Stimulated activated CD8-positive, alpha-beta memory T cell treated with anti-CD3 and anti-CD28 coated beads, Interleukin-15, amount 100 ng/mL, for 4 hours (primary cell): ENCODE measurements around the gene DCTN3.

Experiments used
- DNase-seq, 2 donors: peaks; one replicate each; pipeline ENCODE4 v3.0.0-alpha.2; 2020; ENCODE audit warnings: low read depth in 2 of 2

DCTN3 gene

GRCh38 chr9:34590381-34591247 is 29.7 kb downstream of the DCTN3 start:
- DNase-seq: no peak

DNA sequence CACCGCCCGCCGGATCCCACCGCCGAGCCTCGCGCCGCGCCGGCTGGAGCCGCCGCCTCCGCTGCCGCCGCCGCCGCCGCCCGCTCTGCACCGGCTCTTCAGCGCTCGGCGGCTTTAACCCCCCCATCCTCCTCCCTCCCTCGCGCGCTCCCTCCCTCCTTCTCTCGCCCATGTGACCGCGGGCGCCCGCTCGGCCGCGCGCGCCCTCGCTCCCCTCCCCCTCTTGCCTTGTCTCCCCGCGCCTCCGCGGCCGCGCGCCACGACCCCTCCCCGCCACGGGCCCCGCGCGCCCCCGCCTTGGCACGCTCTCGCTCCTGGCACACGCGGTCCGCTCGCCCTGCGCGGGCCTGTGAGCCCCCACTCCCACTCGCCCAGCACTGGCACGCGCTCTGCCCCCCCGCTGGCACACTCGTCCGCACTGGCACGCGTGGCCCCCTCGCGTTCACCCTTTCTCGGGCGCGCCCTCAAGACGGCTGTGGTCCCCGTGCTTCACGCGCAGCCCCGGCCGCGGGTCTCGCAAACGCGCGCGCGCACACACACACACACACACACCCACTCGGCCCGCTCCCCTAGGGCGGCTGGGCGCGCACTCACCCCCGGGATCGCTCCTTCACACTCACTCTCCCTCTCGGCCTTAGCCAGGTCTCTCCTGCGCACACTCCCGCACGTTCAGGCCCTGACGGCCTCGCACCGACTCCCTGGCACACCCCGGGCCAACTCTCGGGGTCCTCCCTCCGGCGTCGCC is 30.5 kb downstream of the DCTN3 start, which contains the start of gene CNTFR:
Gene CNTFR (minus strand): TSS at position 89 of the 745 bp plus-strand sequence. CDS start 20,743 bp downstream, outside the sequence.
- DNase-seq: no peak

DNA sequence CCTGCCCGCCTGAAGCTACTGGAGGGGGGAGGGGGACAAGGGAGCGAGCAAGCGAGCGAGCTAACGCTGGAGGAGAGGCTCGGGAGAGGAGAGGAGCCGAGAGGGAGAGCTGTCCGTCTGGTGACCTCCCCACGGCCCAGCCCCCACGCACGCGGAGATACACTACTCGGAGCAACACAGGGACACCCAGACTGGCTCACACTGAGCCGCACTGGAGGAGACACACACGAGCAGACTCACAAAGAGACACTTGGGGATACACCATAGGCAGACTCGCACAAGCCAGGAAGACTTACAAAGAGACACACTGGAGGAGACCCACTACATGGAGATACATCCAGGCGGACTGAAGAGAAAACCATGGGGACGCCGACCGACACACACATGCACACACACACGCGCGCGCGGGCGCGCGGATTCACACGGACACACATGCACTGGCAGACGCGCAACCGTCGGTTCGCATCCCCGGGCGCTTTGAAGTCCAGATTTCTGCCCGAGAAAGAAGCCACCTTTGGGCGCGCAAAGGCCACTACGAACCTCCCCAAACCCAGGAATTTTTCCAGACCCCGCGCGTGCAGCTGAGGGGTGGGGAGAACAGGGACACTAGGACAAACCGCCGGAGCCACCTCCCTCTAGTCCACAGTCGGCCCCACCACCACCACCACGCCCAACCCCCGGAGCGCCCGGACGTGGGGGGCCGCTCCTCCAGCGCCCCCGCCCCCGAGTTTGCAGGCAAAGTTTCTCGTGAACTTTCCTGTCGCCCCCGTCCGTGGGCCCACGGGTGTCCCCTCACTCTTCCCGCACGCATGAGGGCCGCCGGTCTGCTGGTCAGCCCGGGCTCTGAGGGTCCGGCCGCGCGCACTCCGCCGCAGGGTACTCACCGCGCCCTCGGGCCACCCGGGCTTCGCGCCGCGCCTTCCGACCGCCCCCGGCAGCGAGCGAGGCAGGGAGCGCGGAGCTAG is 31.3 kb downstream of the DCTN3 start:
- no peak for DNase-seq

GRCh38 chr9:34587271-34587670 is 33.0 kb downstream of the DCTN3 start:
- DNase-seq: no peak

GRCh38 chr9:34585946-34586669 is 34.2 kb downstream of the DCTN3 start:
- DNase-seq: no peak

- DNase-seq: no peak
These were observed 35.3 kb downstream of the DCTN3 start for GRCh38 chr9:34584970-34585369.

DNA sequence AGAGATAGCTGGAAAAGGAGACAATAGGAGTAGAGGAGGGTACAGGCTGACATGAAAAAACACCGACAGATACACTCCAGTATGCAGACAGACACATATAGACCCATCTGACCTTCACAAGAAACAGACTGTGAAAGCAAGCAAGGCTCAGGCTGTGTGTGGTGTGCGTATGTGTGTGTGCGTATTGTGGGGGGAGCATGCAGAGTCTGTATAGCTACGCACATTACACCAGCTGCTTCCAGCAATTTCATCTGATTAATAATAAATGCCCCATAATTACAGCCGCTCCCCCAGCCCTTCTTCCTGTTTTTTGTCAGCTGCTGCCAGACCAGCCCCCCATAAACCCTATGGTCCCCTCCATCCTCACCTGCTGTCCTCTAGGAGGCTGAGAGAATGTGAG is 37.5 kb downstream of the DCTN3 start:
- no peak for DNase-seq

DNA sequence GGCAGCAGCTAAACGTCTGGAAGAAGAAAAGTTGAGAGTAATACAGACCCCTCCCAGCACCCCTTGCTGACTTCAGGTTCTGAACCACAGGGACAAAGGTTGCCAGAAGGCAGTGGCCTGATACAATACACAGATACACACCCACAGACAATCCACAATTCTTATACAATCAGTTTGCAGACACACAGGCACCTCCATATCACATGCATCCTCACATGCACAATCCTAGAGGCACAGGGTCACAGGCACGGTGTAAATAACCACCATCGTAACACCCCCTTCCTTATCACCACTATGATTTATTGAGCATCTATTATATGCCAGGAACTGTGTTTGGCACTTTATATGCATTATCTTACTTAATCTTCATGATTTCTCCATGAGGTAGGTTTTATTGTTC is 39.0 kb downstream of the DCTN3 start:
- no peak for DNase-seq

GRCh38 chr9:34580358-34580757 is 39.9 kb downstream of the DCTN3 start:
- no peak for DNase-seq

- no peak for DNase-seq
These were observed 40.5 kb downstream of the DCTN3 start for GRCh38 chr9:34579808-34580163.

DNA sequence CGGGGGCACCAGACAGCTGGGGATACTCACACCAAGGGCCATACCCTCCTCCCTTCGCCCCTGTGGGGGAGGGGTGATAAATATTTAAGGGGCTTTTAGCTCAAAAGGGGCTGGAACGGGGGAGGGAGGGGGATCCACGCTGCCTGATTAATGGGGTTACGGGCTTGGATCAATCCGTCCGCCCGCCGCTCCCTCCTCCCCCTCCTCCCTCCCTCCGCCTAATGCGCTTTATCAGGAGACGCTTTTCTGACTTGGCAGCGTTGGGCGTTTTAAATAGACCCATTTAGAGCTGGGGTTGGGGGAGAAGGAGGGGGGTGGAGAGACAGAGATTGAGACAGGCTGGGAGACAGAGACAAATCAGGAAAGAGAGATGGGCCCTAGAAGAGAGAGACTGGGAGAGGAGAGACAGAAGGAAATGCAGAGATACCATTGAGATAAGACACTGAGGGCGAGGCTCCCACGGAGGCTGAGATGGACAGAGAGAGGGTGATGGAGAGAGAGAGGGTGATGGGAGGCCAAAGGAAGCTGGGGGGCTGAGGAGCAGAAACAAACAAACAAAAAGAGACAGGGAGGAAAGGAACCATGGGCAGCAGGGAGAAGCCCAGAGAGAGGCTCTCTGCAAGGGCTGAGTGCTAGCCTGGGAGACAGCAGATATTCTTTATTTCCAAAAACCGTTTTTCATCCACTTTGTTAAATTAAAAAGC is 41.0 kb downstream of the DCTN3 start:
- DNase-seq: no peak

- no peak for DNase-seq
These were observed 41.8 kb downstream of the DCTN3 start for GRCh38 chr9:34578241-34579103.

DNA sequence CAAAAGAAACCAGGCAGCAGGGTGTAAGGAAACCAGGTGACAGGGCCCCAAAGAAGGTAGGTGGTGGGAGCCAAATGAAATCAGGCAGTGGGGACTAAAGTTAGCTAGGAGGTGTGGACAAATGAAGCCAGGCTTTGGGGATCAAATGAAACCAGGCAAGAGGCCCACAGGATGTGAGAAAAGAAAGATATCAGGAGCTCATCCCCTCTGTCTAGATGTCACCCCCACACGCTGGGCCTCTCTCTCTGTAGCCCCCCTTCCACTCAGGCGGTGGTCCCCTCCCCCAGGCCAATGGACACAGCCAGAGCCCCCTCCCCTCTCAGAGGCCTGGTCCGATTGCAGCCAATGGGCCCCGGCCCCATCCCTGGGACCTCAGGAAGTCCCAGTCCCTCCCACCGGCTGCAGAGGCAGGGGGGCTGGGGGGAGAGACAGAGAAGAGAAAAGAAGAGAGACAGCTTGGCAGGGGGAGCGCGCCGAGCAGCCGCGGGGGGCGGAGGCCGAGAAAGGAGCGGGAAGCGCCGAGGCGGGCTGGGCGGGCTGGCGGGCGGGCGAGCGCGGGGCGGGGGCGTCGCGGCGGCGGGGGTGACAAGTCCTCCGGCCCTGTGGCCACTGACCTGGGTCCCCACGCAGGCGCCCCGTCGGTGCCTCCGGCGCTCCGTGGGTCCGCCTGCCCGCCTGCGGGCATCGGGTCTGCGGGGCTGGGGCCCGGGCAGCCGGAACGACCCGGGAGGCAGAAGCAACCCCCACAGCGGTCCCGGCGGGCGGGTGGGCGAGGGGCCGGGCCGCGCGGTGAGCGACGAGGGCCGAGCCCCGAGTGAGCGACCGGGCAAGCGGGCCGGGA is 42.7 kb downstream of the DCTN3 start:
- no peak for DNase-seq

GRCh38 chr9:34576597-34577399 is 43.5 kb downstream of the DCTN3 start:
- no peak for DNase-seq

- no peak for DNase-seq
These were observed 44.3 kb downstream of the DCTN3 start for GRCh38 chr9:34575862-34576596.

DNA sequence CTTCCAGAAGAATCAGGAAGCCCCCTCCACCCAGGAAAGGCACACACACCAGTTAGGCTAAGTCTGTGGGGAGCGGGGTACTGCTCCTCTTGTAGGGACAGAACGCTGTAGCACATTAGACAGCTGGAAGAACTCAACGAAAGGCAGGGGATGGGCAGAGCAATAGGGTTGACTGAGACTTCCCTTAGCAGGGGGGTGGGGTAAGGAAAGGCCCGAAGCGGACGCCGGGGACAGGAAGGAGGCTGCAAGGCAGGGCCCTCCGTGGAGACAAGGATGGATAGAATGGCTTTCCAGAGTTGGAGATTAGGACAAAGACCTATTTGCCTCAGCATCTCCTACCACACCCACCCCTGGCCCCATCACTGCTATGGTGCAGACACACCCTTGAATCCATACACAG is 45.1 kb downstream of the DCTN3 start:
- no peak for DNase-seq

DNA sequence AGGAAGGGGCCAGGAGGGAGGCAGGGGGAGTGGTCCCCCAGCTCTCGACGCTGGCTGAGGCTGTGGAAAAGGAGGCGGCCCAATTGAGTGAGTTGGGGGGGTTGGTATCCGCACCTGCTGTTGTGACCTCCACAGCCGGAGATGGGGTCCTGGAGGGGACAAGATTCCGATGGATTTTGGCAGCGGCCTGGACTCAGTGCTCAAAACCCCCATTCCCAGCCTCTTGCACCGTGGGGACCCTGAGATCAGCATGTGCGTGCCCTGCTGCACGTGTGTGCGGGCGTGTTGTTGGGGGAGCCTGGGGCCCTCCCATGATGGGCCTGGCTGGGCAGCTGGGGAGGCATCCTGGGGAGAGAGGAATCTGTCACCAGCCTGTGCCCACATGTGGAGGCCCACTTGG is 45.7 kb downstream of the DCTN3 start:
- no peak for DNase-seq
